GM12864 (cell line): ENCODE results near the gene SYMPK.
A peak's percentile ranks its signal among the peaks of the same experiment; 100 is the strongest.

Experiments used
- DNase-seq: peaks from one replicate; pipeline ENCODE4 v3.0.0-alpha.2; 2011; ENCODE audit warnings: low read depth
- H3K4me3 ChIP-seq: 2 replicates; pipeline ENCODE4 v1.5.1; 2011; ENCODE audit warnings: mild to moderate bottlenecking, low read depth, low read length, control low read depth
- CTCF ChIP-seq: IDR thresholded peaks from 2 replicates; pipeline ENCODE4 v1.5.1; 2011; ENCODE audit warnings: low read depth, mild to moderate bottlenecking, moderate library complexity, low read length, control low read depth, inconsistent platforms; ENCODE audit errors: missing control alignments

Gene SYMPK

GRCh38 chr19:45884682-45885555, 22.0 kb upstream of the SYMPK start:
- DNase-seq = no peak
- no peak for TF ChIP-seq CTCF
- H3K4me3 ChIP-seq = peak overlapping the region; percentile 60

GRCh38 chr19:45883881-45884681, 21.1 kb upstream of the SYMPK start:
- TF ChIP-seq CTCF = no peak
- H3K4me3 ChIP-seq = no peak overlapping the region
- no peak for DNase-seq

GRCh38 chr19:45883586-45883880, 20.6 kb upstream of the SYMPK start:
- no peak for DNase-seq
- TF ChIP-seq CTCF = no peak
- no peak overlapping the region for H3K4me3 ChIP-seq

GRCh38 chr19:45882652-45883585, 20.0 kb upstream of the SYMPK start:
- DNase-seq = peak; percentile 49
- H3K4me3 ChIP-seq = no peak overlapping the region
- TF ChIP-seq CTCF = peak; percentile 98

- no peak for TF ChIP-seq CTCF
- DNase-seq = no peak
- H3K4me3 ChIP-seq = no peak overlapping the region
Observed at GRCh38 chr19:45881909-45882528, 19.1 kb upstream of the SYMPK start.
